COLO668 (cell line): ENCODE data around the gene TSPAN9.

ENCODE experiments used
- DNase-seq: peaks from one replicate; lab custom pipeline; 2025; ENCODE audit not compliant: unreplicated experiment; lab: John Stamatoyannopoulos, UW

The TSPAN9 gene

GRCh38 chr12:3075315-3075714 is 1.9 kb upstream of the TSPAN9 start:
- no peak for DNase-seq

- no peak for DNase-seq
These were observed 448 bp downstream of the TSPAN9 start for GRCh38 chr12:3077572-3078081.

DNA sequence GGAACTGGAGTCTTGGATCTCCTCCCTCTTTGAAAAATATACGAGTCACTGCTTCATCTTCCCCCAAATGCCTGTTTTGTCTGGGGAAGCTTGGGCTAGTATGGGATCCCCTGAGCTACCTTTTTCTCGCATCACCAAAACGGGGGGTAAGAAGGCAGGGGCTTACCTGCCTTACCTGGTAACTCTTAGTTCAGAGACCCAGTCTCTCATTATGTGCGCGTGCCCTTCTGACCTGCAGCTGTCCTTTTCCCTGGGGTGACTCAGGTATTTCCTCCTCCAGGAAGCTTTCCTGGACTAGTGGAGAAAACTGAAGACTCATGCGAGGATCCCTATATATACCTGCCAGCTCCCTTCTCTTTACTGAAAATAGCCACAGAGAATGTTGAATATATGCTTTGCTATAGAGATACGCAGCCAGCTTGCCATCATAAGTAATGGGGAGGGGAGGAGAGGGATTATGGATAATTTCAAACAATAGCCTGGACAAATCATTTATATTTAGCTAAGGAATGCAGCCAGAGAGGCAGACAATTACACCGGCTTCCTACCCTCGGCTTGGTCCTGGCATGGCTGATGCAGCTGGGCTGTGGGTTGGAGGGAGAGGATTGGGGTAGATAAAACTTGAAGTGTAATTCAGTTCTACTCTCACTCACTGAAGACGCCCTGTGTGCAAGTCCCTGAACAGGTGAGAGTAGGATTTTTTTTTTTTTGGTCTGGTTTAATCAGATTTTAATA is 1.1 kb downstream of the TSPAN9 start:
- no peak for DNase-seq

DNA sequence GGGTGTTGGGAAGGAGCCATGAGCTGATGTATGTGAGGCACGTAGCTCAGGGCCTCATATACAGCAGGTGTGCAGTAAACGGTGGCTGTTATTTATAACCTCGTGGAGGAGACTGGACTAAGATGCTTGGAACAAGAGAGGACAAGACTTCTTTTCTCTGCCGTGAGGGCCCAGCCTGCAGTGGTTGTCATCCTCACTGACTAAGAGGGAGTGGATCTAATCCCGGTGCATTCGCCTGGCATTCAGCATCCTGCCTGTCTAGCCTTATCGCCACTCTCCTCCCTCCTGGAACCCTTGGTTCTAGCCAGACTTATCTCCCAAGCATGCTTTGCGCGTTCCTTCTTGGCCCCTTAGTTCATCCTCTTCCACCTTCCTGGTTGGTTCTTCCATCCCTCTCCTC is 3.9 kb downstream of the TSPAN9 start:
- no peak for DNase-seq

GRCh38 chr12:3081886-3082285 is 4.7 kb downstream of the TSPAN9 start:
- DNase-seq, result no peak

- no peak for DNase-seq
These were observed 6.2 kb downstream of the TSPAN9 start for GRCh38 chr12:3083241-3083920.

- DNase-seq, result no peak
These were observed 6.8 kb downstream of the TSPAN9 start for GRCh38 chr12:3083921-3084347.

DNA sequence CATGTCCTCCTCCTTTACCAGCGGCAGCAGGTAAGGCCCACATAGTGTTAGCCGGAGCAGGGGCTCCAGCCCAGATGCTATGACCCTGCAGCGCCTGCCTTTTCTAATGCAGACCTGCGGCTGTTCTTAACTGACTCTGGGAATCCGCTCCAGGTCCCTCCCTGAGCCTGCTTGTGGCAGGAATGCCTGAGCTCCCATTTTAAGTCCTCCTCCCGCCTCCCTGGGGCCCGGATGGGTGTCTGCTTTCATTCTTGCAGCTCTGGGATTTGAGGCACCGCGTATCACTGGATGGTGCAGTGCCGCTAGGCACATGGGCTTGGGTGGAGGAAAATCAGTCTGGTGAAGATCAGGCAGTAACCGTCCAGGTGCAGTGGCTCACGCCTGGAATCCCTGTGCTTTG is 7.6 kb downstream of the TSPAN9 start:
- no peak for DNase-seq

- no peak for DNase-seq
These were observed 8.4 kb downstream of the TSPAN9 start for GRCh38 chr12:3085341-3086139.

DNA sequence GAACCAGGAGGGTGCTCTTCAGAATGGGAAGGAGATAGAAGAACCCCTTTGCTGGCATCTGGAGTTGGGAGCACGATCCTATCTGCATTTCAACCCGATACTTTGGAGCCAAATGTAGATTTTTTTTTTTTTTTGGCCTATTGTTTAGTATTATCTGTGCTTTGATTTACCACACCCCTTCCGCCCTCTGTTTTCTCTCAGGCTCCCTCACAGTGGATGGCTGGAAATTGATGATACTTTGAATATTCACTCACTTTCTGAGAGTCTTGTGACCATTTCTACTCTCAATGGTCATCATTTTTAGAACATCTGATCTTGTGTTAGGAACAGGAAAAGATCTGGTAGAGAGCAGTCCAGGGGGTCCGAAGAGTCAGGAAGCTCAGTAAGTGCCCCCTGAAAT is 9.0 kb downstream of the TSPAN9 start:
- DNase-seq, result no peak

GRCh38 chr12:3086729-3087323 is 9.6 kb downstream of the TSPAN9 start:
- no peak for DNase-seq

DNA sequence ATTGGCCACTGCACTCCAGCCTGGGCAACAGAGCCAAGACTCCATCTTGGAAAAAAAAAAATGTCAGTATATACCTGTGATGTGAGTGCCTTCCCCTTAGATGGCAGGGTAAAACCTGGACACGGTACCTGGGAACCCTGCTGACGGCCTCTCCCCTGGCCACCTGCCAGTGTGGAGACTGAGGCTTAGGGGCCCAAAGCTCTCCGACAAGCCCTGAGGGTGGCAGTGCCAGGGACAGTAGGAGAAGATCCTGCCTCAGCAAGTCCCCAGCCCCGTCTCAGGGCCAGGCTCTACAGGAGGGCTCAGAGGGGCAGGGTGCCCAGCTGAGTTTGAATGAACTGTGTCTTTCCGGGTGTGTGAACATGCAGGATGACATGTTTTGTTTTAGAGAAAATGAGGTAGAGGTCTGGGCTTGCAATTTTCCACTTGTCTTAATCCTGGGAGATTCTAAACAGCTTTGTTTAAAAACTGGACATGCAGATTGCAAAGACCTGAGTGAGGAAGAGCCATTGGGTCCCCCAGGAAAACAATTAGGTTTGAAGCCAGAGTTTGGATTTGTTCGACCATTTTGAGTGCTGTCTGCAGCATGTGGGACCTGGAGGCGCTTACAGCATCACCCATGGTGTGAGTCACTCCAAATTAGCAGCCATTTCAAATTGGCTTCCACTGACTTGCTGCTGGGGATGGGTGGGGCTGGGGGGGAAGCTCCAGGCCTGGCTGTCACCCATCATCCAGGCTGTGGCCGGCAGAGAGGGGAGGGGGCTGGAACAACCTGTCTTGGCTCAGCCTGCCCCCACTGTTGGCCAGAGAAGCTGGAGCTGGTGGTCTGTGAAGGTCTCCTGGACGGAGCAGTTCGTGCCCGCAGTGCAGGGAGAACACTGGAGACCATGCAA is 10.8 kb downstream of the TSPAN9 start:
- no peak for DNase-seq

DNA sequence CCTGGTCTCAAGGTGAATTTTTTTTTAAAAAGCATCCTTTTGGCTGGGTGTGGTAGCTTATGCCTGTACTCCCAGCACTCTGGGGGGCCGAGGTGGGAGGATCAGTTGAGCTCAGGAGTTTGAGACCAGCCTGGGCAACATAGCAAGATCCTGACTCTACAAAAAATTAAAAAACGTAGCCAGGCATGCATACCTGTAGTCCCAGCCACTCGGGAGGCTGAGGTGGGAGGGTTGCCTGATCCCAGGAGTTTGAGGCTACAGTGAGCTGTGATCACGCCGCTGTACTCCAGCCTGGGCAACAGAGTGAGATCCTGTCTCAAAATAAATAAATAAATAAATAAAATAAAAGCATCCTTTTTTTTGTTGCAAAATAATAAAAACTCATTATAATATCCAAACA is 12.4 kb downstream of the TSPAN9 start:
- no peak for DNase-seq

DNA sequence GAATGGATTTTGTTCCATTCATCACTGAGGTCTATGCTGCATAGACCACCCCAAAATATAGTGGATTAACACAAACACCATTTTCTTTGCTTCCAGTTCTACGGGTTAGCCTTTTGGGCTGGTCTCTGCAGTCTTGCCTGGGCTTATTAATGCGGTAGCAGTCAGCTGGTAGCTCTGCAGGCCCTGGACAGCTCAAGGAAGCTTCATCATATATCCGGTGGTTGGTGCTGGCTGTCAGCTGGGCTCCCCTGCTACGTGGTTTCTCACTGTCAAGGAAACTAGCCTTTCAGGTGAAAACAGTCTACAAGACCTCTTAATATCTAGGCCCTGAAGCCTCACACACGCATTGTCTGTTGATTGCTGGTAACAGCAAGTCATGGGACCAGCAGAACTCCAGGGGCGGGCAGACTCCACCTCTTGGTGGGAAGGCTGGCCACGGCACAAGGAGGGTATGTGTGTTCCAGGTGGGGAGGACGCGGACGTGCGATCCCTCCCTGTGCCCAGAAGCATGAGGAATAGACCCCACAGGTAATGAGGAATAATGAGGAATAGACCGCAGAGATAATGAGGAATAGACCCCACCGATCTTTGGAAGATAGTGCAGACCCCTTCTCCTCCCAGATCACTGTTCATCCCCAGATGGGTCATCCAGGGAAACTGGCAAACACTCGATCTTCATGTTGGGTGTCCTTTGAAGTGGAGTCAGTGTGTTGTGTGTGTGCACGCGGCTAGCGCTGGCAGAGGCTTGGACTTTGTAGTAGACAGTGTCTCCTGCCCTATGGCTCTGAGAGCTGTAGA is 13.3 kb downstream of the TSPAN9 start:
- no peak for DNase-seq

GRCh38 chr12:3091038-3091319 is 13.8 kb downstream of the TSPAN9 start:
- no peak for DNase-seq

GRCh38 chr12:3091382-3092241 is 14.4 kb downstream of the TSPAN9 start:
- no peak for DNase-seq

- DNase-seq, result no peak
These were observed 15.6 kb downstream of the TSPAN9 start for GRCh38 chr12:3092764-3093163.

DNA sequence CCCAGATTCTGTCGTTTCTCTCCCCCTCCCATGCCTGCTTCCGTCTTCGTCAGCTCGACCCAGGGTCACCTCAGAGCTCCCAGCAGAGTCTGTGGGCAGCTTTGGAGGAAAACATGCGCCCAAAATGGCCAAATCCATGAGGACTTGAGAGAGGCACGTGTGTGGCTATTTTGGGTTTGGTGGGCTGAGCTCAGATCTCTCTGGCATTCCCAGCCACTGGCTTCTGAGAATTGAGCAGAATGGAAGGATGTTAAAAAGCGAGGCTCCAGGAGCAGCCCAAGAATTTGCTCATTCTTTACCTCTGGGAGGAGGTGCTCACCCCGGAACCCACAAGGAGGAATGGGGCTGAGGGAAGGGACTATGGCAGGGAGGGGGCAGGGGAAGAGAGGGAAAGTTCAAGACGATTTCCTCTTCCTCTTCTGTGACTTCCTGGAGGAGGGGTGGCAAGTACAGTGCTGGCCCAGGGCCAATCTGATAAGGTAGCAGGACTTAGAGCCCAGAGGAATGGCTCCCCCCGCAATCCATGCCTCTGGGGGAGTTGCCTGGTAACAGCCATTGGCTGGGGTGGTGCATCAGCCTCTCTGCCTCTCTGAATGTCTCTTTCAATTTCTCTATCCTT is 20.1 kb downstream of the TSPAN9 start:
- DNase-seq, result no peak
